Measurements from ENCODE around the gene MPI.

Gene MPI

DNA sequence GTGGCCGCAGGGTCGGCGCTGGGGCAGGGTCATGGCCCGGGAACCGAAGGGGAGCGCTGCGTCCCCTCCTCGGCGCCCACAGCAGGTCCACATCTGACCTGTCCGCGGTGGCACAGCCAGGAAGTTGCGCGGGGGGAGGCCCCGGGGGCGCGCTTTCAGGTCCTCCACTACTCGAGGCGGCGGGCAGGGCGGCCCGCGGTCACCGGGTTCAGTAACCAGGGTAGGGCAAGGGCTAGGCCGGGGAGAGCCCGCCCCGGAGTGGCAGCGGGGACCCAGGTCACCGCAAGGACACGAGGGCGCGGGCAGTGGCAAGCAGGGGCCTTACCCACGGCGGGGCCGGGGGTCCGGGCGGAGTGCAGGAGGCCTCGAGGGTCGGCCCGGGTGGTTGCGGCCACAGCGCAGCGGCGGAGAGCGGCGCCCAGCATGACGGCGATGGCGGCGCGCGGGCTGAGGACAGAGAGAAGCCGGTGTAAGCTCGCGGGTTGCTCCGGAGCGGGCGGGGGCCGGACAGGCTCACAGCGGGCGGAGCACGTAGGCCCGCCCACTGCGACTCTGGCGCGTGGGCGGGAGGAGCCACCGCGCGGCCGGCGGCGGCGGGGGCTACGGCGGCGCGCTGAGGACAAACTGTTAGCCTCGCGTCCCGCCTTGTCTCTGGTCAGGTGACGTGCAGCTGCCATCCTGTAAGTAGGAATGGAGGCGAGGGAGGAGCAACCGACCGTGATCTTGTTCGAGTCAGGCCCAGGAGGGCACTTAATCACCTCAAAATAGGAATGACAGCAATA lies 47.9 kb downstream of the MPI start, which contains the start of gene COX5A:
Gene COX5A, minus strand, starts transcription at position 484 of the 782 bp plus-strand sequence. Its CDS starts 59 bp downstream, at position 425.
- peak; percentile 72 for DNase-seq (ENCODE audit: low read depth)

DNA sequence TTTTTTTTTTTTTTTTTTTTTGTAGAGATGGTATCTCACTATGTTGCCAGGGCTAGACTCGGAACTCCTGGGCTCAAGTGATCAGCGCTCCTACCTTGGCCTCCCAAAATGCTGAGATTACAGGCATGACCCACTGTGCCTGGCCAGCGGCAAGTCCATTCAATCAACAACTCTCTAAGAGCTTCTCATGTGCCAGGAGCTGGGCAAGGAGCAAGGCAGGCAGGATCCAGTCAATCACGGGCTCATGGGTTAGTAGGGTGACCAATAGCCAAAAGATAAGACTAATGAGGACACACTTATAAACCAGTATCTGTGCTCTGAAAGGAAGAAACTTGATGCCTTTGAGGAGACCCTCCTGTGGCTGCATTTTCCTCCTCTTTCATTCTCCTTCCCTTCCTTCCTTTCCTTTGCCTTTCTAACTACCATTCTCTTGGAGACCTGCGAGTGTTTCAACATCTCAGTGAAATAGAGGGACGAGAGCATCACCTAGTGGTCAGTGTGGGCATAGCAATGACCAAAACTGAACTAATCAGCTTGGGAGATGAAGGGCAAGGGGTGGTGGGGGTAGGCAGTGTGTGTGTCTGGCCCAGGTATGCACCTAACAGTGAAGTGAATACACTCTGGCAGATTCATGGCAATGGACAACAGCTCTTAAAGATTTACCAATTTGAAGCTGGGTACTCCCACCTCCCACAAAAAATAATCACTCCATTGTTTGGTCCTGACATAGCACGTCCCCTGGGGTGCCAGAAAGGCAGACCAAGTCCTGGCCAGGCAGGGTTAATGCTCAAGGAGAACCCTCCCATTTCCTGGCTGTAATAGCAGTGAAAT lies 60.5 kb downstream of the MPI start:
- DNase-seq (ENCODE audit: low read depth) = no peak

DNA sequence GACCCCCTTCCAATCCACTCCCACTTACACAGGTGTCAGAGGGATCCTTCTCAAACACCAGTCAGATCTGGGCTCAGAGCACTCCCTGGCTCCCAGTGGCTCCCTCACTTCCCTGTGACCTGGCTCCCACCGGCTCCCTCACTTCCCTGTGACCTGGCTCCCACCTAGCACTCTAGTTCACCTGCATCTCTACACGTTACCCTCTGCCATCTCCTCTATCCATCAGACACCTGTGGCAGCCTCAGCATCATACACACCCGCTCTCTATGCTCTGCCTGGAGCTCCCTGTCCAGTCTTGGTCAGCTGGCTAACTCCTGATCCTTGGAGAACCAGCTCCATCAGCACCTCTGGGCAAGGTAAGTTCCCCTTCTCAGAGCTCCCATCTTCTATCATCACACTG lies 61.2 kb downstream of the MPI start:
- DNase-seq (ENCODE audit: low read depth) = no peak

Measured in GM04503 (cell line).